OCI-LY7 (cell line): Measurements from ENCODE around the gene PRTN3. TPM values are rescaled to one million over a fixed set of nuclear protein-coding genes. Genes with fewer than 3 reads are reported as not detected.

ENCODE experiments used
- BruUV-seq: library from RNA; stranded (reverse); fragments of 400-500 nt; replicated peaks from 2 replicates; lab custom pipeline; 2021; lab: Mats Ljungman, UMichigan
- CTCF ChIA-PET: fragments of 300-600 bp; sonication (Branson Sonifier 250); formaldehyde crosslinking; loops from one replicate; lab custom pipeline; 2022; ENCODE audit warnings: antibody characterized with exemption; ENCODE audit not compliant: unreplicated experiment; lab: Charles Lee
- POLR2A ChIA-PET: fragments of 300-600 bp; sonication (Branson Sonifier 250); formaldehyde crosslinking; loops from one replicate; lab custom pipeline; 2022; ENCODE audit warnings: antibody characterized with exemption; lab: Charles Lee
- DNase-seq: peaks from one replicate; pipeline ENCODE4 v3.0.0-alpha.2; 2015; ENCODE audit warnings: low spot score
- H2AFZ ChIP-seq: fragments of 200-600 bp; sonication (generic), shearing (Covaris generic); 2 replicates; pipeline ENCODE4 v1.6.1; 2014; ENCODE audit warnings: mild to moderate bottlenecking, antibody characterized with exemption, low read length, moderate library complexity
- H3K27ac ChIP-seq: fragments of 200-600 bp; sonication (generic); 2 replicates; pipeline ENCODE4 v1.5.1; 2014; ENCODE audit warnings: mixed run types, low read depth, mild to moderate bottlenecking, moderate library complexity, low read length, inconsistent platforms; ENCODE audit not compliant: poor library complexity, severe bottlenecking
- H3K36me3 ChIP-seq: fragments of 200-600 bp; sonication (generic); 2 replicates; pipeline ENCODE4 v1.6.1; 2014; ENCODE audit warnings: mild to moderate bottlenecking, antibody characterized with exemption, low read length, moderate library complexity, mixed read lengths; ENCODE audit not compliant: insufficient read depth
- H3K4me1 ChIP-seq: fragments of 200-600 bp; sonication (generic); 2 replicates; pipeline ENCODE4 v1.5.1; 2014; ENCODE audit warnings: mild to moderate bottlenecking, low read length; ENCODE audit not compliant: insufficient read depth, poor library complexity, severe bottlenecking
- H3K4me2 ChIP-seq: fragments of 200-600 bp; sonication (generic); 2 replicates; pipeline ENCODE4 v1.6.1; 2014; ENCODE audit warnings: mild to moderate bottlenecking, low read length
- H3K4me3 ChIP-seq: fragments of 200-600 bp; sonication (generic); 2 replicates; pipeline ENCODE4 v1.5.1; 2014; ENCODE audit warnings: mild to moderate bottlenecking, low read depth, low read length; ENCODE audit not compliant: poor library complexity, severe bottlenecking
- H3K79me2 ChIP-seq: fragments of 200-600 bp; sonication (generic); 2 replicates; pipeline ENCODE4 v1.6.1; 2016; ENCODE audit warnings: low read depth, mild to moderate bottlenecking, low read length, moderate library complexity, mixed read lengths; ENCODE audit not compliant: insufficient read depth
- H3K9me2 ChIP-seq: fragments of 200-600 bp; sonication (generic); 2 replicates; pipeline ENCODE4 v1.6.1; 2016; ENCODE audit warnings: mild to moderate bottlenecking, low read length, mixed read lengths; ENCODE audit not compliant: insufficient read depth
- H3K9me3 ChIP-seq: fragments of 200-600 bp; sonication (generic); 2 replicates; pipeline ENCODE4 v1.6.1; 2014; ENCODE audit warnings: mild to moderate bottlenecking, mixed run types, low read length, mixed read lengths
- H4K20me1 ChIP-seq: fragments of 200-600 bp; sonication (generic); 2 replicates; pipeline ENCODE4 v1.6.1; 2014; ENCODE audit warnings: mild to moderate bottlenecking, antibody characterized with exemption, low read length, moderate library complexity, mixed read lengths; ENCODE audit not compliant: insufficient read depth
- EZH2phosphoT487 ChIP-seq: fragments of 200-600 bp; sonication (generic); IDR thresholded peaks from 2 replicates; pipeline ENCODE4 v1.6.1; 2018; ENCODE audit warnings: low read depth, borderline replicate concordance, mild to moderate bottlenecking, mixed run types, antibody characterized with exemption, low read length, moderate library complexity, mixed read lengths
- intact Hi-C: fragments of 100-400 bp; cut with micrococcal nuclease; formaldehyde crosslinking; loops from one replicate; pipeline ENCODE4 v1.10.0; 2022; ENCODE audit not compliant: unreplicated experiment
- total RNA-seq, 2 experiments: library from RNA; depleted of rRNA in 1 of 2; stranded (reverse); fragments of >200 nt in 1 of 2; shearing (Covaris generic) in 1 of 2; gene quantifications; 2 replicates each; pipeline ENCODE4 v1.2.3, GENCODE V29; 2014 to 2022
- TF ChIP-seq, protein P1 (sequence below): fragments of 200-600 bp; sonication (generic); conservative IDR thresholded peaks from 2 replicates; pipeline ENCODE4 v1.5.1; 2014; ENCODE audit warnings: mild to moderate bottlenecking, antibody characterized with exemption, low read length, moderate library complexity, mixed read lengths

PRTN3 gene
- total RNA-seq, 2 experiments from 2014 or later = not detected

DNA sequence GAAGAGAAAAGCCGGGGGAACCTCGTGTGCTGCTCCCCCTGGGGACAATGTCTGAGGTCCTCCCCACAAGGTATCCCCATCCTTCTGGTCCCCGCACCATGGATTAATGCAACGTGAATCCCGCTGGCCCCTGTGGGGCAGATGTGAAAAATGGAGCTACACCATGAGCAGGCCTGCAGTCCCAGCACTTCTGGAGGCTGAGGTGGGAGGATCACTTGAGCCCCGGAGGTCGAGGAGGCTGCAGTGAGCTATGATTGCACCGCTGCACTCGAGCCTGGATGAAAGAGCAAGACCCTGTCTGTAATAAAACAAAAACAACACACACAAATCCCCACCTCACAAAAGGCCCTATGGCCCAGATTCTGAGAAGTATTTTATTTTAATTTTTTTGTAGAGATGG, 17.5 kb downstream of the PRTN3 start:
- Histone ChIP-seq H3K4me2 (no peak overlapping the region), H3K9me2 (no peaks in the 10 kb centered on the region), H3K36me3 (no peaks in the 10 kb centered on the region), H3K9me3 (no peaks in the 10 kb centered on the region), H3K4me1 (peaks cover 11% of the 10 kb centered on the region), H2AFZ (no peak overlapping the region), H3K27ac (no peak overlapping the region), H4K20me1 (no peaks in the 10 kb centered on the region), H3K79me2 (no peaks in the 10 kb centered on the region), H3K4me3 (no peak overlapping the region)
- DNase-seq = no peak
- intact Hi-C loops = no loop called here
- BruUV-seq = no TSS peak
- ChIA-PET CTCF (no interaction called here), POLR2A (no interaction called here)
- TF ChIP-seq, protein P1, sequence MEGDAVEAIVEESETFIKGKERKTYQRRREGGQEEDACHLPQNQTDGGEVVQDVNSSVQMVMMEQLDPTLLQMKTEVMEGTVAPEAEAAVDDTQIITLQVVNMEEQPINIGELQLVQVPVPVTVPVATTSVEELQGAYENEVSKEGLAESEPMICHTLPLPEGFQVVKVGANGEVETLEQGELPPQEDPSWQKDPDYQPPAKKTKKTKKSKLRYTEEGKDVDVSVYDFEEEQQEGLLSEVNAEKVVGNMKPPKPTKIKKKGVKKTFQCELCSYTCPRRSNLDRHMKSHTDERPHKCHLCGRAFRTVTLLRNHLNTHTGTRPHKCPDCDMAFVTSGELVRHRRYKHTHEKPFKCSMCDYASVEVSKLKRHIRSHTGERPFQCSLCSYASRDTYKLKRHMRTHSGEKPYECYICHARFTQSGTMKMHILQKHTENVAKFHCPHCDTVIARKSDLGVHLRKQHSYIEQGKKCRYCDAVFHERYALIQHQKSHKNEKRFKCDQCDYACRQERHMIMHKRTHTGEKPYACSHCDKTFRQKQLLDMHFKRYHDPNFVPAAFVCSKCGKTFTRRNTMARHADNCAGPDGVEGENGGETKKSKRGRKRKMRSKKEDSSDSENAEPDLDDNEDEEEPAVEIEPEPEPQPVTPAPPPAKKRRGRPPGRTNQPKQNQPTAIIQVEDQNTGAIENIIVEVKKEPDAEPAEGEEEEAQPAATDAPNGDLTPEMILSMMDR = no peak
- TF ChIP-seq EZH2phosphoT487 = no peak

DNA sequence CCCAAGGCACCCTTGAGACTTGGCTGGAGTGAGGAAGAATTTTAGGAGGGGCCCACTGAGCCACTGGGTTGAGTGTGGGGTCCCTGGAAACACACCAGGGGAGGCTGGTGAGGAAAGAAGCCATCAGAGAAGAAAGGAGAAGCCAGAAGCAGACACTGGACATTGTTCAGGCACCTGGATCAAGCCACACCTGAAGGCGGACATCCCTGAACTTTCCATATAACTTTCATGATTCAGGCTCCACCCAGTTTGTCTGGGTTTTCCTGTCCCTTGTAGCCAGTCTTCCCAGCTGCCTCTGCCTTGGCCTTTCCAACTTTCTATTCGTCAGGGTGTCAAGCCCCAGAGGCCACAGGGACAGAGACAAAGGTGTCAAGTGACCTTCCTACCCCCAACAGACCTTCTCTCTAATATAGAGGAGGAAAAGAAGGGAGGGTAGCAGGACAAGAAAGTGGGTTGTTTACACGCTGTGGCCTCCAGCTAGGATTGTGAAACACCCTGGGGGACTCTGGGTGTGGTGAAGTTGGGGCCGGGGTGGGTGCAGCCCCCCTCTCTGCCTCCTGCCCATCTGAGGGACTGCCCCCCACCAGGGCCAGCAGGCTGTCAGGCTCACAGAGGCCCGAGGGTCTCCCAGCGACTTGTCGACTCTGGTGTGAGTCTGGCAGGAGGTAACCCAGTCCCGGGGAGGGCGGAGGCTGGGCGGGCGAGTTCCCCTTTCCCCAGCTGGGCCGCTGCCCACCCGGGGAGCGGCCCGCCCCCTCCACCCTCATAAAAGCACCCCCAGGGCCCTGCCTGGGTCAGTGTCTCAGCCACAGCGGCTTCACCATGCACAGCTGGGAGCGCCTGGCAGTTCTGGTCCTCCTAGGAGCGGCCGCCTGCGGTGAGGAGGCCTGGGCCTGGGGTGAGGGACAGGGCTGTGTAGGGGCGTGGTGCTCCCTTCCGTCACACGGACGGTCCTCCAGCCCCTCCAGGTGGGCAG, 18.4 kb downstream of the PRTN3 start, which contains the start of gene CFD:
CFD (plus strand) TSS at position 797 of the 976 bp plus-strand sequence; CDS start at position 823, 26 bp downstream.
- H4K20me1 ChIP-seq = no peaks in the 10 kb centered on the region
- POLR2A ChIA-PET = no interaction called here
- no peak within 1 kb of the TSS for H3K27ac ChIP-seq
- TF ChIP-seq EZH2phosphoT487 = no peak
- TF ChIP-seq, protein P1 = no peak
- H3K4me2 ChIP-seq = peak within 1 kb of the TSS; percentile 50; the same call in 1 of the 2 replicates
- H3K4me1 ChIP-seq = peaks cover 19% of the 10 kb centered on the region
- H3K9me3 ChIP-seq = no peaks in the 10 kb centered on the region
- H3K9me2 ChIP-seq = no peaks in the 10 kb centered on the region
- peak within 1 kb of the TSS; percentile 44 for H3K4me3 ChIP-seq
- CTCF ChIA-PET = no interaction called here
- no peaks in the 10 kb centered on the region for H3K36me3 ChIP-seq
- intact Hi-C loops = no loop called here
- no TSS peak for BruUV-seq
- no peak for DNase-seq
- no peak within 1 kb of the TSS for H2AFZ ChIP-seq
- H3K79me2 ChIP-seq = no peaks in the 10 kb centered on the region
